DMS114 treated with DMSO at 0.1 percent for 48 hours (cell line): ENCODE results near the gene CCDC43.
"Not testable (repeated sequence)": the region's sequence is repeated elsewhere in the genome, so short reads cannot be mapped to it uniquely, and the experiment has no call there.

Experiments used
- DNase-seq: peaks from one replicate; lab custom pipeline; 2025; ENCODE audit not compliant: unreplicated experiment; lab: John Stamatoyannopoulos, UW

Gene CCDC43

DNA sequence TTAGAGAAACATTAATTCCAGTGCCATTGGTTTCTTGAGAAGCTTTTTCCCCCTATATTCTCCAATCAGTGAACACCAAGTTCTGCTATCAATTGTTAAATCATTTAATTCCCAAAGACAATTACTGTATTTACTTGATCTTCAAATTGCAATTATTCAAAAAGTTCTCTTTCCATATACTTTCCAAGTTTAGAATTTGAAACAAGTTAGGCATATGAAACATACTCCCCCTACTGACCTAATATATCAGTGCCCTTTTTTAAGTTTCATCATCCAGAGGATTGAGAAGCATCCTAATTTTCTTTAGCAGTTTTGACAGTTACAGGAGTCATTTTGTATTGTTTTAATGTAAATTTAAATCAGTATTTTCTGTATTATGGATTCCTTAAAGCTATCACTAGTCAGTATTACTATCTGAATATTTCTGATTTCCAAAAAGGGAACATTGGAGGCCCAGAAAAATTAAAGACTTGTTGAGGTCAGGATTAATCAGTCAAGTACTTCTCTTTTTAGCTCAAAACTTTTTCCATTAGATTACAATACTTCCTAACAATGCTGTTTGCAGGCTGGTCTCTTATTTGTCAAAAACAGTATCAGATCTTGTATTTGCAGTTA, 17.0 kb downstream of the CCDC43 start:
- DNase-seq: peak; percentile 31

DNA sequence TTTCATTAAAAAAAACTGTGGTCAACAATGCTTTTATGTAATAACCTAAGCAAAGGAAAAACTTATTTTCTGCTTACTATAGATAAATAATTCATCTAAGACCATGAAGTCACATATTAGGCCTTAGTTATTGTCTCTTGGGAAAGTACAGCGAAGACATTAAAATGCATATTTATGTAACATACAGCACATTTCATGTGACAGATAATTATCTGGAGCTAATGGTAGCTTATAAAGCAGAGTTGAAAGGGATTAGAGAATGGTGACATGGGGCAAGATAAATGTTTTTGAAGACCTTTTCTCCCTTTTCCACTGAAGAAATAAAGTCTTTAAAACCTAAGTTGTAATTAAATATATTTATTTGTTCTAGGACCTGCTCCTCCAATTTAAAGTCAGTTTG, 23.6 kb downstream of the CCDC43 start:
- DNase-seq: no peak

DNA sequence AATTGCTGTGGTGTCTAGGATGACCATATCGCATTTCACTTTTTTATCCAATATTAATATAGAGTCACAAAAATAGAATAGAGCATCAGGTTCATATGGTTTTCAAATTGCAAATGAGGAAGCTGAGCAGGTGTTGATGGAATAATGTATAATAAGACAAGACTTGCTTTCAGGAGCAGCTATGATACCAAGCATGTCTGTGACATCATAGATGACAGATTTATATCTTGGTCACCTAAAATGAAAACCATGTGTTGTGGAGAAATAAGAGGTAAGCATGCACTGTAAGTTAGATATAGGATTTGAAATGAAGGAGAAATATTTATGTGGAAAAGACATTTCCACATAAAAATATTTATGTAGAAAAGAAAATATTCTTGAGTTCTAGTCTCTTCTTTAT, 24.7 kb downstream of the CCDC43 start:
- DNase-seq: no peak

DNA sequence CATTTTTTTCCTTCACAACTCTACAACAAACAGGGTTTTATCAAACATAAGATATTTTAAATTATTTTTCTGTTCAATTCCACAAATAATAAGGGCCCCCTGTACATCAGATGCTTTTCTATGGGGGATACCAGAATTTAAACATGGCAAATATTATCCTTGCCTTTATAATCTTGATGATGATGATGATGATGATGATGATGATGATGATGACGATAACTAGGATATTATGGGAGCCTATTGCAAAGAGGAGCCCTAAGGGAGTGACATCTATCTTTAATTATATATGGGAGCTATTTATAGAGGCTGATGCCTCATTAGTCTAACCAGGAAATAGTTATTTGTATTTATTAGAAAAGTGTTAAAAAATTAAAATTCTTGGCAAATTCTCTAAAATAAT, 26.5 kb downstream of the CCDC43 start:
- no peak for DNase-seq

DNA sequence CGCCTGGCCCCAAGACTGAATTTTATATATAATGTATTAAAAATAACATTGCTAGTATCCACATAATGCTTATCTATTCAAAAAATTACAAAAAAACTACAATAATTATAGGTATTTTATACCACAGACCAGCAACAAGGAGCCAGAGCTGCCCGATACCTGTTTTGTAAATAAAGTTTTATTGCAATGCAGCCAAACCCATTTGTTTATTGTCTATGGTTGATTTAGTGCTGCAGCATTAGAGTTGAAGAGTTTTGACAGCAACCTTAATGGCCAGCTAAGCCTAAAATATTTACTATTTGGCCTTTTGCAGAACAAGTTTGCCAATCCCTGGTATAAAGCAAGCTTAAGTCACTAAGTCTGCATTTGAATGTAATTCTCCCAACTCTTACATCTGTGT, 27.7 kb downstream of the CCDC43 start:
- no peak for DNase-seq

DNA sequence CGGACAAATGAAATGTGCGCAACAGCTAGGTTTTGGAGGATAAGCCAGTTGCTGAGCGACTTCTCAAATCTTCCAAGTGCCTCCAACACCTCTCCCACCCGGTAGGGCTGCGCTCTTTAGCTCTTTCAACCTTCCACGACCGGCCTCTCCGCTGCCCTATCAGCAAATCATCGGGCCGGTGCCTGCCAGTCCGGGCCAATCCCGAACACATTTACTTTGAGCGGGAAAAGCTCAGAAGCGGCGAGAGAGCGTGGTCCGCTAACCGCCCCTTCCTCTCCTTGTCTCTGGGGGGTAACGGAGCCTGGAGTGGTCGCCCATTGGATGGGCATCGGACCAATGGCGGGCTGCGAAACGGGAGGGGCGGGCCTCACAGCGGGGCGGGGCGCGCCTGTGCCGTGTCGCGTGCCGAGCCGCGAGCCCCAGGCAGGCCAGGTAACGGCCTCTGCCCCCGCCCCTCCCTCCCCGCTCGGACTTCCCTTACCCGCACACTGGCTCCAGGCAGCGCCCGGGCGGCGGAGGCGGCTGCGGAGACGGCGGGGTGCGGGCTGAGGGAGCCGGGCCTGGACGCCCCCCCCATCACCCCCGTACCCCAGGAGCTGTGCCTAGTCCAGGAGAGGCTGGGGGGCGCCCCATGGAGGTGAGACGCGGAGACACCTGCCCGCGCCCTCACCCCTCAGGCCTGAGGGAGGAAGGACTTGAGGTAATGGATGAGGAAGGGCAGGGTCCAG, 33.4 kb downstream of the CCDC43 start, which contains the start of gene MEIOC:
Gene MEIOC (plus strand): TSS at position 486 of the 728 bp plus-strand sequence. CDS start 146 bp downstream, at position 632.
- peak; percentile 78 for DNase-seq

DNA sequence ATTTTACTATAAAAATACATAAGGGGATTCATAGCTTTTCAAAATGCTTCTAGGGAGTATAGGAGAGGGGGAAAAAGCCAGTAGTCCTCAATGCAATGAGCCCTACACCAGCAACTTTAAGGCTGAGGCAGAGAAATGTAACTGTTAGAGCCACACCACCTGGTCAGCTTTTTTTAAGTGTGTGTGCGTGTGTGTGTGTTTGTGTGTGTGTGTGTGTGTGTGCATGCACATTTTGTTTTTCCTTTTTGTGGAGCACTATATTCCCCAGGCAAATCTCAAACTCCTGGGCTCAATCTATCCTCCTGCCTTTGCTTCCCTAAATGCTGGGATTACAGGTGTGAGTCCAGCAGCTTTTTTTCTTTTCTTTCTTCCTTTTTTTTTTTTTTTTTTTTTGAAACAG, 35.6 kb downstream of the CCDC43 start:
- DNase-seq: no peak

DNA sequence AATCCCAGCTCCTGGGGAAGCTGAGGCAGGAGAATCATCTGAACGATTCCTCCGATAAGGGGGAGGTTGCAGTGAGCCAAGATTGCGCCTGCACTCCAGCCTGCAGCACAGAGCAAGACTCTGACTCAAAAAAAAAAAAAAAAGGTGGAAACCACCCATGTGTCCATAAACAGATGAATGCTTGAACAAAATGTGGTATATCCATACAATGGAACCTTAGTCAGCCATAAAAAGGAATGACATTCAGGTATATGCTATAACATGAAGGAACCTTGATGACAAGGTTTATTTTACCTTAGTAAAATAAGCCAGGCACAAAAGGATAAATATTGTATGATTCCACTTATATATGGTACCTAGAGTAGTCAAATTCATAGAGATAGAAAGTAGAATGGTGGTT, 36.2 kb downstream of the CCDC43 start:
- no peak for DNase-seq

DNA sequence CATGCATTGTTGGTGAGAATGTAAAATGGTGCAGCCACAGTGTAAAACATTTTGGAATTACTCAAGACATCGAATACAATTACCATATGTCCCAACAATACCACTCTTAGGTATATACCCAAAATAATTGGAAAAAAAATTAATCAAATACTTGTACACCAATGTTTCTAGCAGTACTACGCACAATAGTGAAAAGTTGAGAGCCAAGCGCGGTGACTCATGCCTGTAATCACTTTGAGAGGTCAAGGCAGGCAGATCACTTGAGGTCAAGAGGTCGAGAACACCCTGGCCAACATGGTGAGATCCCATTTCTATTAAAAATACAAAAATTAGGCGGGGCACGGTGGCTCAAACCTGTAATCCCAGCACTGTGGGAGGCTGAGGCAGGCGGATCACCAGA, 36.8 kb downstream of the CCDC43 start:
- DNase-seq: no peak

DNA sequence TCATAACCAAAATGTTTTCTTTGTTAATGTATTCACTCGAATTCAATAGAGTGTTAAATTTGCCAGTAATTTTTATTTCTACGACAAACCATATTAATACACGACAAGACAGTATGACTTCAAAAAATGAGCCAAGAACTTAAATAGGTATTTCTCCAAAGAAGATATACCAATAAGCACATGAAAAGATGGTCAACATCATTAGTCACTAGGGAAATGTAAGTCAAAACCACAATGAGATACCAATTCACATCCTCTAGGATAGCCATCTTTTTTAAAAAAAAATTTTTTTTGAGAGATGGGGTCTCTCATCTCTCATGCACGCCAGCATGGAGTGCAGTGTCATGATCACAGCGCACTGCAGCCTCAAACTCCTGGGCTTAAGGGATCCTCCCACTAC, 38.3 kb downstream of the CCDC43 start:
- no peak for DNase-seq

DNA sequence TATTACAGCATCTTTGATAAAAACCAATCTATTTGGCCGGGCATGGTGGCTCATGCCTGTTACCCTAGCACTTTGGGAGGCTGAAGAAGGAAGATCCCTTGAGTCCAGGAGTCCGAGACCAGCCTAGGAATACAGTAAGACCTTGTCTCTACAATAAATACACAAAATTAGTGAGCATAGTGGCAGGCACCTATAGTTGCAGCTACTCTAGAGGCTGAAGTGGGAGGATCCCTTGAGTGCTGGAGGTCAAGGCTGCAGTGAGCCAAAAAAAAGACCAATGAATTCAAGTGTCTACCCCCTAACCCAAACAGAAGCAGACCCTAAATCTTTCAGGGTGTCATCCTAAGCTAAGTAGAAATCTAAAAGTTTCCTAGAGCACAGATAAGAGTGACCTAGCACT, 40.6 kb downstream of the CCDC43 start:
- DNase-seq: no peak

DNA sequence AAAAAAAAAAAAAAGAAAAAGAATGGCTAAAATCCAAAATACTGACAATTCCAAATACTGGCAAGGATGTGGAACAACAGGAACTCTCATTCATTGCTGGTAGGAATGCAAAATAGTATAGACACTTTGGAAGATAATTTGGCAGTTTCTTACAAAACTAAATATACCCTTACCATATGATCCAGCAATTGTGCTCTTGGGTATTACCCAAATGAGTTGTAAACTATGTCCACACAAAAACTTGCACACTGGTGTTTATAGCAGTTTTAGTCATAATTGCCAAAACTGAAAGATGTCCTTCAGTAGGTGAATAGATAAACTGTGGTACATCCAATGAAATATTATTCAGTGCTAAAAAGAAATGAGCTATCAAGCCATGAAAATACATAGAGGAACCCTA, 41.8 kb downstream of the CCDC43 start:
- no peak for DNase-seq

DNA sequence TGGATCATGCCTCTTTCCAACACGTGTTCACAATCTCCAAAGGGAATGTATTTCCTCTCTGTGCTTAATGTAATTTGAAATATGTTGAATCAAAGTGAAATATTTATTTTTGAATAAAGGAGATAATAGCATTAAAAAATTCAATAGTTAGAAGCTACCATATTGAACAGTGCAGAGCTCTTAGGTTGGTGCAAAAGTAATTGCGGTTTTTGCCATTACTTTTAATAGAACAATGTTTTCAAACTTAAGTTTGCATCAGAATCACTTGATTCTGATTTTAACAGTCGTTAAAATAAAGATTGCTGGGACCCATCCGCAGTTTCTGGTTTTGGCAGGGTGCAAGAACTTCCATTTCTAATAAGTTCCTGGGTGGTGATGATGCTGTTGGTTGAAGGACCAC, 43.3 kb downstream of the CCDC43 start:
- no peak for DNase-seq

DNA sequence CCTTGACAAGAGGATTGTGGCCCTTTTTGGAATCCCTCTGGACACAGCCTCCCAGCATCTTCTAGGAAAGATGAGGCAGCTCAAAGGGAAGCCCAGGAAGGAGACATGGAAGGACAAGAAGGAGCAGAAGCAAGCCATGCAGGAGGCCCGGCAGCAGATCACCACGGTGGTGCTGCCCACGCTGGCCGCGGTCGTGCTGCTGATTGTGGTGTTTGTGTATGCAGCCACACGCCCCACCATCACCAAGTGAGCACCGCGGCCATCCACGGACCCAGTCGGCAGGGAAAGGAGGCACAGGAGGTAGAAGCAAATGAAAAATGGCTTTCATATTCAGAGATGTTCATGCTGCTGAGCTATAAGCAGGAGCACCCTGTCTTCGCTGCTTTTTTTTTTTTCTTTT, 44.2 kb downstream of the CCDC43 start:
- DNase-seq: no peak

DNA sequence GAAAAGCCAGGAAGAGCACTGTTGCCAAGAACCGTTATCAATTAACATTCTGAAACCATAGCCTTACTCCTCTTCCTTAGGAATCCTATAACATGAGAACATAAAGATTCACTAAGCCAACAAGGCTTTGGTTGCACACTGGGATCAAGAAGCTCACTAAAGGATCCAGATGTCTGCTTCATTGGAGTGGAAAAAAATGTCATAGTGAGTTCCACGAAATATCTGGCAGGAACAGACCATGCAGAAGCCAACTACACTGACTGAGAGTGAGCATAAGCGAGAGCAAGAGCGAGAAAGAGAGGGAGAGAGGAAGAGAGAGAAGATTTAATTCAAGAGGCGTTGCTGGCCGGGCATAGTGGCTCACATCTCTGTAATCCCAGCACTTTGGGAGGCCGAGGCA, 46.7 kb downstream of the CCDC43 start:
- no peak for DNase-seq

DNA sequence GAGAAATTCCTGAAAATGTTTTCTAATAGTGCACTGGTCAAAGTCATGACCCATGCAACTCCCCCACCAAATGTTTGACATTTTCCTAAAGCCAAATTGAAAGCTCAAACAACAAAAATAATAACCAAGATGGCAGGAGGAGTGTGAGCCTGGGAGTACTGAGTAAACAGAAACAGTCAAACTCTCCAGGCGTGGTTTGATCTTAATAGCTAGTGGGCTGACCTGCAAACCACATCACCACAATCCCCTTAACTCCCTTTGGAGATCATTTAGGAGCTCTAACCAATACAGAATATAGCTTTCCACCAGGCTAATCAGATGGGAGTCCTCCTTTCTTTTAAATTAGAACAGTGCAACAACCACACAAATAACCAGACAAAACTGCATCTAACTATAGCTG, 52.5 kb downstream of the CCDC43 start:
- no peak for DNase-seq

DNA sequence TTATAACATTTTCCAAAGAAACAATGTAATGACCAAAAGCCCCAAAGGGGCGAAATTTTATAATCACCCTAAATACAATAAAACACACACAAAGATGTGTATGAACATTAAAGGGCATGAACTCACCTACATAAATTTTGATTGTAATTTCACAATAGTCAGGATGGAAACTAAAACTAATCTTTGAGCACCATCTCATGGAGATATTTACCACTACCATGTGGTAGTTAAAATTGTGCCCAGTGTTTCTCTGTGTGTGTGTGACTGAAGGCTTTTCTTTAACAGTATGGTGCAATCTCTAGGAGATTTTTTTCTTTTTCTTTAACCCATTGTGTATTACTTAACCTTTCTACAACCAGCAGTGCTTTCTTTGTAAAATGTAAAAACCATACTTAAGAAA, 53.0 kb downstream of the CCDC43 start:
- peak; percentile 43 for DNase-seq

DNA sequence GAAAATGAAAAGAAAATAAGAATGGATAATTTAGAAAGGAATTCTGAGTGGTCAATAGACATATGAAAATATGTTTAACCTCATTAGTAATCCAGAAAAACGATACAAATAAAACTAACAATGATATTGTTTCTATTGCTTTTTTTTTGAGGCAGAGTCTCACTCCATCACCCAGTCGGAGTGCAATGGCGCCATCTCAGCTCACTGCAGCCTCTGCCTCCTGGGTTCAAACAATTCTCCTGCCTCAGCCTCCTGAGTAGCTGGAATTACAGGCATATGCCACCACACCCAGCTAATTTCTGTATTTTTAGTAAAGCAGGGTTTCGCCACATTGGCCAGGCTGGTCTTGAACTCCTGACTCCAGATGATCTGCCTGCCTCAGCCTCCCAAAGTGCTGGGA, 55.2 kb downstream of the CCDC43 start:
- DNase-seq: not testable (repeated sequence)

DNA sequence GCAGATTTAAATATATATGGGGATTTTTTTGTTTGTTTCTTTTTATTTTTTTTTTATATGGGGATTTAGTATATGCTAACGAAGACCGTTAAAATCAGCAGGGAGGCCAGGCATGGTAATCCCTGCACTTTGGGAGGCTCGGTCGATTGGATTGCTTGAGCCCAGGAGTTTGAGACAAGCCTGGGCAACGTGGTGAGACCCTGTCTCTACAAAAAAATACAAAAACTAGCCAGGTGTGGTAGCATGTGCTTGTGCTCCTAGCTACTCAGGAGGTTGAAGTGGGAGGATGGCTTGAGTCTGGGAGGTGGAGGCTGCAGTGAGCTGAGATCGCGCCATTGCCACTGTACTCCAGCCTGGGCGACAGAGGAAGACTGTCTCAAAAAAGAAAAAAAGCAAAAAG, 55.6 kb downstream of the CCDC43 start:
- no peak for DNase-seq

DNA sequence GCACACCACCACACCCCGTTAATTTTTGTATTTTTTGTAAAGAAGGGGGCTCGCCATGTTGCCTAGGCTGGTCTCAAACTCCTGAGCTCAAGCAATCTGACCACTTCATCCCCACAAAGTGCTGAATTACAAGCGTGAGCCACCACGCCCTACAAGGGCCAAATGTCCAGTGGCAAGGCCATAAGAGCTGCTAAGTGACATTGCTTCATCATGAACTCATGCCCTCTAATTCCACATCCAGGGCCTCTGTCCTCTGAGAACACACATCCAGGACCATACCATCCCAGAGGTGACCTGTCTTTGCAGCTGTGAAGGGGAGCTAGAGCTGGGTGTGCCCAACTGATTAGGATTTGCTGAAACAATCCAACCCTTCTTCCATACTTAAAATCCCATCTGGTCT, 58.9 kb downstream of the CCDC43 start:
- DNase-seq: no peak

DNA sequence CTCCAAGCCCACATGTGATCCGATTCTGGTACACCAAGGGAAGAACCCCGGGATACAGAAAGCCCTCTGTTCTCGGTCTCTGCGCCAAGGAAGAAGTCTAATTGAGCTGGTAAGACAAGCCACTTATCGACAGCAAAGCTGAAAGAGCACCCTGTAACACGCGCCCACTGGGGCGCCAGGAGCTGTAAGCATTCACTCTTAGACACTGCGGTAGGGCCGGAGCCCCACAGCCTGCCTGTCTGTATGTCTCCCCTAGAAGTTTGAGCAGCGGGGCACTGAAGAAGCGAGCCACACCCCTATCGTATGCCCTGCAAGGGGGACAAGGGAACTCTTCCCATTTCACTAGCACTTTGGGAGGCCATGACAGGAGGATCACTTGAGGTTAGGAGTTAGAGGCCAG, 60.3 kb downstream of the CCDC43 start:
- no peak for DNase-seq

DNA sequence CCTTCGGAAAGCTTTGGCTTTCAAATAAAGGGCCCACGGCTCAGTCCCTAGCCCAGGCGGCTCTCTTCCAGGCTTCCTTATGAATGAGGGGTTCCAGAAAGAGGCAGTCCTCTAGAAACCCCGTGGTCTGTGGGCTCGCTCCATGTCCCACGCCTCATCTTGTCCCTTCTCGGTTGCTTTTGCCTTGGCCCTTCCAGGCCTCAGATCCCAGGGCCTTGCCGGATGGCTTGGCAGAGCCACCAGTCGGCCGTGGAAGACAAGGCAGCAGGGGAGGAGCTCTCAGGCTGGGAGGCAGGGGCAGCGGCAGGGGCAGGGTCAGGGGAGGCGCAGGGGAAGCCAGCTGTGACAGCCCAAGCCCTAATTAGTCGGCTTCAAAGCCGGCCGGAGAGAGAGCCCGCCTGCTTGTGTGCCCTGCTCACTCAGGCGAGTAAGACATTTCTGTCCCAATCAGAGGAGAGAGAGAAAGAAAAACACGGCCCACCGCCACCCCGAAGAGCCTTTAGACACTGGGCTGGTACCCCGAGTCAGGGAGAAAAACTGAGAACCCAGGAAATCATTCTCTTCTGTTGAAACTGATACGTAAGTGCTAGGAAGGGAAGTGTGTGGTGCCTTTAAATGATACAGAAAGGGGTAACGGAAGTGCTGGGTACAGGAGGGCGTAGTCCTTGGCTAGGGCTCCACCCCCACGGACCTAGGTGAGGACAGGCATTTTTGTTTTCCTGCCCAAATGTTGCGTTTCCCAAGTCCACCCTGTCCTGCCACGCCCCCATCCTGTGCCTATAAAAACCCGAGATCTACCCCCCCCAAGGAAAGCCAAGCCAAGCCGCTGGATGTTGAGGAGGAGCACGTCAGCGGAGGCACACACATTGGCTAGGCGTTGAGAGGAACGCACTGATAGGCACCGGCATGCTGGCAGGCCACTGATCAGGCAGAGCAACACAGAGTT, 61.1 kb downstream of the CCDC43 start:
- DNase-seq: no peak
